Stomach smooth muscle (tissue), 2 donors: ENCODE data around the gene GIMAP8.
A peak's percentile ranks its signal among the peaks of the same experiment; 100 is the strongest.
"Not testable (repeated sequence)": the region's sequence is repeated elsewhere in the genome, so short reads cannot be mapped to it uniquely, and the experiment has no call there.

ENCODE experiments used
- H3K27ac ChIP-seq: one replicate; pipeline ENCODE4 v1.7.0; 2013; ENCODE audit warnings: mild to moderate bottlenecking, low read length, inconsistent platforms
- H3K27me3 ChIP-seq, 2 donors: one replicate each; pipeline ENCODE4 v1.7.0; 2013; ENCODE audit warnings: low read length in 2 of 2; ENCODE audit not compliant: insufficient read depth in 2 of 2, control insufficient read depth in 1 of 2
- H3K36me3 ChIP-seq, 2 donors: one replicate each; pipeline ENCODE4 v1.7.0; 2013; ENCODE audit warnings: low read length in 2 of 2; ENCODE audit not compliant: control insufficient read depth in 2 of 2, insufficient read depth in 2 of 2
- H3K4me1 ChIP-seq: one replicate; pipeline ENCODE4 v1.7.0; 2013; ENCODE audit warnings: low read length; ENCODE audit not compliant: control insufficient read depth, insufficient read depth
- H3K4me3 ChIP-seq, 2 donors: one replicate each; pipeline ENCODE4 v1.7.0; 2013; ENCODE audit warnings: low read length in 2 of 2
- H3K9ac ChIP-seq, 2 donors: one replicate each; pipeline ENCODE4 v1.7.0; 2013; ENCODE audit warnings: low read length in 2 of 2, mild to moderate bottlenecking in 1 of 2
- H3K9me3 ChIP-seq, 2 donors: one replicate each; pipeline ENCODE4 v1.7.0; 2013; ENCODE audit warnings: low read length in 2 of 2; ENCODE audit not compliant: control insufficient read depth in 2 of 2
- donor health status: healthy.
- donor health status: Pancreatic carcinoma.

Gene GIMAP8

DNA sequence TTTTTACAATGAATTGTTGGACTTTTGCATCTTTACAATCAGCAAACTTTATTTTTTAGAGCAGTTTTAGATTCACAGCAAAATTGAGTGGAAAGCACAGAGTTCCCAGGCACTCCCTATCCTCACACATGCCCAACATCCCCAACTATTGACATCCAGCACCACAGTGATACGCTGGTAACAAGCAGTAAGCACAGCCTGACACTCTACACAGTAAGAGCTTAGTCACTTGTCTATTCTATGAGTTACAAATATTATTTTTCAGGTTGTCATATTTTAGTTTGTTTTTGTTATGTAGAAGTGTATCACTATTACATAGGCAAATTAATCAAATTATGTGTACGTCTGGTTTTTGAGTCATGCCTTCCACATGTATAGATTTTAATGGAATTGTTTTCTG lies 37.2 kb downstream of the GIMAP8 start:
- H3K27me3 ChIP-seq, result no peaks in the 10 kb centered on the region
- no peaks in the 10 kb centered on the region for H3K36me3 ChIP-seq
- no peak overlapping the region for H3K4me3 ChIP-seq
- H3K9ac ChIP-seq, result no peak overlapping the region
- no peak overlapping the region for H3K27ac ChIP-seq
- H3K4me1 ChIP-seq, result no peaks in the 10 kb centered on the region
- no peaks in the 10 kb centered on the region for H3K9me3 ChIP-seq

DNA sequence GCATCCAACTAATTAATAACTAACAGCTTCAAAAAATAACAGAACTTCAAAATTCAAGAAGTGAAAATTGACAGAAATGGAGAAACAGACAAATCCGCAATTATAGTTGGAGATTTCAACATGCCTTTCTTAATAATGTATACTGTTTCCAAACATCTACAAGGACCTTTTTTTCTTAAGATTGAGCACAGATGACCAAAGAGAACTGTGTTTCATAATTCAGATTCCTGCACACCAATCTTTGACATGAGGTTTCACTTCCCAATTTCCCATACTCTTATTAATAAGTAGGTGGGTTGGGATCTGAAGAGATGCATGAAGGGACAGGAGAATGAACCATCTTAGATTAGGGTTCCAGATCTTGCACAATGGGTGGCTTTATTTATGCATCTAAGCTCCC lies 39.4 kb downstream of the GIMAP8 start:
- Histone ChIP-seq H3K4me1 (no peaks in the 10 kb centered on the region), H3K27ac (no peak overlapping the region), H3K9ac (no peak overlapping the region), H3K4me3 (no peak overlapping the region), H3K36me3 (no peaks in the 10 kb centered on the region), H3K9me3 (no peaks in the 10 kb centered on the region), H3K27me3 (no peaks in the 10 kb centered on the region)

DNA sequence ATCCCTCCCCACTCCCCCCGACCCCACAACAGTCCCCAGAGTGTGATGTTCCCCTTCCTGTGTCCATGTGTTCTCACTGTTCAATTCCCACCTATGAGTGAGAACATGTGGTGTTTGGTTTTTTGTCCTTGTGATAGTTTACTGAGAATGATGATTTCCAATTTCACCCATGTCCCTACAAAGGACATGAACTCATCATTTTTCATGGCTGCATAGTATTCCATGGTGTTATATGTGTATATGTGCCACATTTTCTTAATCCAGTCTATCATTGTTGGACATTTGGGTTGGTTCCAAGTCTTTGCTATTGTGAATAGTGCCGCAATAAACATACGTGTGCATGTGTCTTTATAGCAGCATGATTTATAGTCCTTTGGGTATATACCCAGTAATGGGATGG lies 43.0 kb downstream of the GIMAP8 start:
- H3K4me3 ChIP-seq, H3K27me3 ChIP-seq, H3K9me3 ChIP-seq, H3K27ac ChIP-seq, H3K9ac ChIP-seq, H3K36me3 ChIP-seq, H3K4me1 ChIP-seq: not testable (repeated sequence)

DNA sequence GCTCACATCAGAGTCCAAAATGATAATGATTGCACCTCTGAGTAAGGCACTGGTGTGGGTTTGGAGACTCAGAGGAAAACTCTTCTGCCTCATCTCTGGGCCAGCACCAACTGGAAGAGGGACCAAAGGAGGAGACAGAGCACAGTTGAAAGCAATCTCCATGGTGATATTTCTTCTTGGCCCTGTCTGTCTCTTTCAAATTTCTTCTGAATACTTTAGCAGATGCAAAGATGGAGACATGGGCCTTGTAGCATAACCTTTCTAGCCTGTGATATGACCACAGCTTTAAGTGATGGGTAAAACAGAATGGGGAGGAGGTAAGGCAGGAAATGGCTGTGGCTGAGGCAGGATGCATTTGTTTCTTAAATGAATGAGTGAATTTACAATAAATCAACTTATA lies 52.1 kb downstream of the GIMAP8 start:
- no peaks in the 10 kb centered on the region for H3K36me3 ChIP-seq
- no peak overlapping the region for H3K27ac ChIP-seq
- H3K4me3 ChIP-seq, result no peak overlapping the region
- no peak overlapping the region for H3K9ac ChIP-seq
- no peaks in the 10 kb centered on the region for H3K9me3 ChIP-seq
- no peaks in the 10 kb centered on the region for H3K27me3 ChIP-seq
- H3K4me1 ChIP-seq, result no peaks in the 10 kb centered on the region

DNA sequence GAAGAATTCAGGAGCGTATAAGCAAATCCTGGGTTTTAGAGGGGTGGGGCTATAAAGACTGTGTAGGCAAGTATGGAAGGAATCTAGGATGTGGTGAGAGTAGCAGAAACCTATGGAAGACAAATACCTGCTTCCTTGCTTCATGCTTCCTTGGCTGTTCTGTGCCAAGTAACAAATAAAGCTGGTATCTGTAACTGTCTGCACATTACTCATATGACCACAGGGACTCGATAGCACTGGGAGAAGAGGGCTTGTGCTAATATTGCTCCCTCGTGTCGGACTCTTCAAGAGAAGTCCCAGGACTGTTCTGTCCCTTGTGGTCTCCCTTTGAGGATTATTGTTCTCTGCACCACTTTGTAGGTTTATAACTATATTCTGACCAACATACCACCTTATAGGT lies 52.7 kb downstream of the GIMAP8 start:
- no peak overlapping the region for H3K4me3 ChIP-seq
- H3K27ac ChIP-seq, result no peak overlapping the region
- no peaks in the 10 kb centered on the region for H3K9me3 ChIP-seq
- no peak overlapping the region for H3K9ac ChIP-seq
- H3K4me1 ChIP-seq, result no peaks in the 10 kb centered on the region
- H3K27me3 ChIP-seq, result no peaks in the 10 kb centered on the region
- no peaks in the 10 kb centered on the region for H3K36me3 ChIP-seq

DNA sequence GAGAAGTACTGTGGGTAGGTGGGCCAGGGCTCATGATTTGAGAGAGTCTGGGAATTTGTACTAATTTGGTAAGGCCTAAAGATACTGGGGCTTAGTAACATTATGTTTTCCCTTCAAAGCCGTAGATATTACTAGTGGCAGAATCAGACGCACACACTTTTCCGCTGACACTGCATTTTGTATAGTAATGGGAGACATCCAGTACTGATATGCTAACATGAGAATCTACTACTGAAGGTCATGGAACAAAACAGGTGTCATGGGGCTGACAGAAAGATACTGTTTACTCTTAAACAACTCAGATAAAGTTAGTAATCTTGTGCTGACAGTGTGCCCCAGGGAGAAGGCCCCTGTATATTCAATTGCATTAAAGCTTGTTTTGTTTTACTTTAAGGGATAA lies 53.2 kb downstream of the GIMAP8 start:
- Histone ChIP-seq H3K36me3 (no peaks in the 10 kb centered on the region), H3K4me3 (no peak overlapping the region), H3K9ac (no peak overlapping the region), H3K27me3 (no peaks in the 10 kb centered on the region), H3K4me1 (no peaks in the 10 kb centered on the region), H3K27ac (no peak overlapping the region), H3K9me3 (no peaks in the 10 kb centered on the region)

DNA sequence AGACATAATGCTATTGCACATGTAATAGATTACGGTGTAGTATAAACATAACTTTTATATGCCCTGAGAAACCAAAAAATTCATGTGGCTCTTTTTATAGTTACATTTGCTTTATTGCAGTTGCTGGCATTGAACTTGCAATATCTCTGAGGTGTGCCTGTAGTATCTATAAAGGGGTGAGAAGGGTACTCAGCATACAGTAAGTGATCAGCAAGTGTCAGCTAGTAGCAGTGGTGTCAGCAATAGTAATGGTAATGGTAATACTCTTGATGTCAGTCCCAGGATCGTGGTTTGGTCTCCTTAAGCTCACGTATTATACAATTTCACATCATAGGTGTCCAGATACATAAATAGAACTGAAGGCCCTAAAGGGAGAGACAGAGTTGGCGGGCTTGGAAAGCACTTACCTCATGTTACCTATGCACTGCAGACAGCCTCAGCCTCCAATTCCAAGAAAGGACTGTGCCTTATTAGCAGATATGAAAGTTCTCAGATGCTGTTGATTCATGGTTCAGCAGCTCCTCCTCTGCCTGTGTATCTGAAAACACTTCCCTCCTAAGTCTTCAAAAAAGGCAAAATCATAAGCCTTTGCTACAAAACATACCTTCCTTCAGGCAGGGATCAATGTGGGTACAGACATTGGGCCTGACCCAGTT lies 57.6 kb downstream of the GIMAP8 start:
- H3K4me1 ChIP-seq, result no peaks in the 10 kb centered on the region
- H3K27me3 ChIP-seq, result no peaks in the 10 kb centered on the region
- H3K4me3 ChIP-seq, result no peak overlapping the region
- no peak overlapping the region for H3K9ac ChIP-seq
- no peak overlapping the region for H3K27ac ChIP-seq
- no peaks in the 10 kb centered on the region for H3K9me3 ChIP-seq
- H3K36me3 ChIP-seq, result no peaks in the 10 kb centered on the region

DNA sequence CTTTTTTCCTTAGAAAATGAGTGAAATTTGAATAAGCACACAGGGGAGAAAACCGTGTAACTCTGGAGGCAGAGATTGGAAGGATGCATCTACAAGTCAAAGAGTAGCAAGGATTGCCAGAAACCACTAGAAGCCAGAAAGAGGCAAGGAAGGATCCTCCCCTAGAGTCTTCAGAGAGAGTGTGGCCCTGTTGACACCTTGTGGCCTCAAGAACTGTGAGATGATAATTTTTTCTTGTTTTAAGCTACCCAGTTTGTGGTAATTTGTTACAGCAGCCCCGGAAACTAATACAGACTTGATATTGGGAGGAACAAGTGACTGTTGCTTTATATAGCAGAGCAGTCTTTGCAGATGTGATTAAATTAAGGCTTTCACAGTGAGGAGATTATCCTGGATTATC lies 60.6 kb downstream of the GIMAP8 start:
- H3K4me3 ChIP-seq, result no peak overlapping the region
- H3K4me1 ChIP-seq, result no peaks in the 10 kb centered on the region
- H3K27ac ChIP-seq, result no peak overlapping the region
- no peaks in the 10 kb centered on the region for H3K27me3 ChIP-seq
- H3K9ac ChIP-seq, result no peak overlapping the region
- no peaks in the 10 kb centered on the region for H3K9me3 ChIP-seq
- H3K36me3 ChIP-seq, result no peaks in the 10 kb centered on the region

DNA sequence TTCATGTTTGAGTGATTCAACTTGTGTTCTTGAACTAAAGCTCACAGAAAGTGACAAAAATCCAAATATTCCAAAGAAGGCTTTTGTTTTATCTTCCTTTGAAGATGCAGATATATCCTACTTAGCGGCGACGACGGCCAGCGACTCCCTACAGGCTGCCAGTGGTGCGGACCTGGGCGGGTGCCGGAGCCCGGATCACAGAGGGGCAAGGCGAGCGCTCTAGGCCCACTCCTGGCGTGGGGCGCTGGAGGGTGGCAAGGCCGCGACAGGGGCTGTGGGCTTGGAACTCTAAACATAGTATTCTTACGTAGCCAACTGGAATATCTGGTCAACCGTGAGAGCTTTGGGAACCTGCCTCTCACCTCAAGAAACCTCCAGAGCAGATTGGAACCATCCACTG lies 63.3 kb downstream of the GIMAP8 start:
- Histone ChIP-seq H3K27me3 (no peaks in the 10 kb centered on the region), H3K27ac (no peak overlapping the region), H3K36me3 (no peaks in the 10 kb centered on the region), H3K4me3 (no peak overlapping the region), H3K4me1 (no peaks in the 10 kb centered on the region), H3K9ac (no peak overlapping the region), H3K9me3 (no peaks in the 10 kb centered on the region)

DNA sequence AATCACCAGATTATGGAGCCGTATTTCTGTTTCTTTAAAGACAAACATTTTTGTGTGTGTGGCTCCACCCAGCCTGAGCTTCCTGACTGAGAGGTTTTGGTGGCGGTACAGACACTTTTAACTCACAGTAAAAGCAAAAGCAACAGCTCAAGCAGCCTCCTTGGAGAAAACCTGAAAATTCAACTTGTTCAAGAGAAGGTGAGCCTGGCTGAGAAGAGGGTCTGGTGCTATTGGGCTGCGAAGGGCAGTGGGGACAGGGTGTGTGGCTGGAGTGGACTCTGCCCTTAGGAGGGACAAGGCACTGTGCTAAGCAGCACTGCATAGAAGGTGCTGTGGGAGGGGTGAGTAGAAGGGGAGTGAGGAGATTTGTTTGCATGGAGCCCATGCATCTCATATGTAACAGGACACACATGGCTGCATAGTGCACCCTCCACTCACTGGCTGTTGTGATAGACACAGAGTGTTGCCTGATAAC lies 64.4 kb downstream of the GIMAP8 start, which contains the start of gene GIMAP7:
TSS of gene GIMAP7 (plus strand) at position 125 of the 475 bp plus-strand sequence. CDS start 5,103 bp downstream, outside the sequence.
- H3K27me3 ChIP-seq, result no peaks in the 10 kb centered on the region
- H3K36me3 ChIP-seq, result no peaks in the 10 kb centered on the region
- no peak within 1 kb of the TSS for H3K27ac ChIP-seq
- H3K9me3 ChIP-seq, result no peaks in the 10 kb centered on the region
- H3K9ac ChIP-seq, result peak within 1 kb of the TSS in 1 of 2 donors; percentile 46
- no peaks in the 10 kb centered on the region for H3K4me1 ChIP-seq
- H3K4me3 ChIP-seq, result peak within 1 kb of the TSS; percentile 59 to 61

DNA sequence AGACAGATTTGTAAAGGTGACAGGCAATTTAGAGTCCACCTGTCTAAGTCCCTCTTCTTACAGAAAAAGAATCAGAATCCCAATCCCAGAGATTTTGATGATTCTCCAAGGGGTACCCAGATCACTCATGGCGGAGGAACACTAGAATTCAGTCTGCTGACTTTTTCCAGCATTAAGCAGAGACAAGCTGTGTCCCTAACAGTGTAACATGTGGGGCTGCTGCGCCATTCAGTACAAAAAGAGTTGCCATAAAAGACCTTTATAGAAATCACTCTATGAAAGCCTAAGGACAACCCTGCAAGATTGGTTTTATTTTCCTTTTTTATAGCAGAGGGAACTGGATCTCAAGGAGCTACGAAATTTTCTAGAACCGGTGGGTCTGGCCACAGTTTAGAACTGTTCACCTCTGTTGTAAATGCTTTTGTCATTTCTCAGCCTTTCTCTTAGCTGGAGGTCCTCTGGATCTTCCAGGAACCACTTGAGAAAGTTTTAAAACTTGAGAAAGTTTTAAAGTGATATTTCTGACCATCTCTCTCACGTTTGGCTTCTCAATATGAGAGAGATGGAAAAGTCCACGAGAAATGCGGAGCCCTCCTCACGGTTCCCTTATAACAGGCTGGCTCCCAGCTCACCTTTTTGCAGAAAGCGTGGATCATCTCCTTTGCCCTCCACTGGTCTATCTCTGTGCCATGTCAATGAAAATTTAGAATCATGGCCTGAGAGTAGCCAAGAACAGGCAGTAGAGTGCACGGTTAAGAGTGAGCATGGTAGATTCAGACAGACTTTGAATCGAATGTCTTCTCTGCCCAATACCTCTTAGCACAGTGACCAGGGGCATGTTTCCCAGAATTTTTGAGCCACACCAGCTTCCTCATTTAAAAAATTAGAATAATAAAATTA lies 65.1 kb downstream of the GIMAP8 start:
- Histone ChIP-seq H3K27me3 (no peaks in the 10 kb centered on the region), H3K27ac (no peak overlapping the region), H3K9ac (peak overlapping the region in 1 of 2 donors; percentile 46), H3K4me1 (no peaks in the 10 kb centered on the region), H3K9me3 (no peaks in the 10 kb centered on the region), H3K36me3 (no peaks in the 10 kb centered on the region), H3K4me3 (peak overlapping the region; percentile 59 to 61)
